ENCODE data around the gene PLXNA4.

The PLXNA4 gene

GRCh38 chr7:132575982-132576720, at the start of gene PLXNA4:
PLXNA4 (minus strand) TSS chr7:132576470; CDS start chr7:132508693, 67,777 bp downstream.
- DNase-seq (ENCODE audit: extremely low read depth, low read depth): no peak
- TF ChIP-seq, protein P1, sequence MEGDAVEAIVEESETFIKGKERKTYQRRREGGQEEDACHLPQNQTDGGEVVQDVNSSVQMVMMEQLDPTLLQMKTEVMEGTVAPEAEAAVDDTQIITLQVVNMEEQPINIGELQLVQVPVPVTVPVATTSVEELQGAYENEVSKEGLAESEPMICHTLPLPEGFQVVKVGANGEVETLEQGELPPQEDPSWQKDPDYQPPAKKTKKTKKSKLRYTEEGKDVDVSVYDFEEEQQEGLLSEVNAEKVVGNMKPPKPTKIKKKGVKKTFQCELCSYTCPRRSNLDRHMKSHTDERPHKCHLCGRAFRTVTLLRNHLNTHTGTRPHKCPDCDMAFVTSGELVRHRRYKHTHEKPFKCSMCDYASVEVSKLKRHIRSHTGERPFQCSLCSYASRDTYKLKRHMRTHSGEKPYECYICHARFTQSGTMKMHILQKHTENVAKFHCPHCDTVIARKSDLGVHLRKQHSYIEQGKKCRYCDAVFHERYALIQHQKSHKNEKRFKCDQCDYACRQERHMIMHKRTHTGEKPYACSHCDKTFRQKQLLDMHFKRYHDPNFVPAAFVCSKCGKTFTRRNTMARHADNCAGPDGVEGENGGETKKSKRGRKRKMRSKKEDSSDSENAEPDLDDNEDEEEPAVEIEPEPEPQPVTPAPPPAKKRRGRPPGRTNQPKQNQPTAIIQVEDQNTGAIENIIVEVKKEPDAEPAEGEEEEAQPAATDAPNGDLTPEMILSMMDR (IDR thresholded peaks at IDR 0.05; ENCODE audit: low read depth, low read length): no peak

DNA sequence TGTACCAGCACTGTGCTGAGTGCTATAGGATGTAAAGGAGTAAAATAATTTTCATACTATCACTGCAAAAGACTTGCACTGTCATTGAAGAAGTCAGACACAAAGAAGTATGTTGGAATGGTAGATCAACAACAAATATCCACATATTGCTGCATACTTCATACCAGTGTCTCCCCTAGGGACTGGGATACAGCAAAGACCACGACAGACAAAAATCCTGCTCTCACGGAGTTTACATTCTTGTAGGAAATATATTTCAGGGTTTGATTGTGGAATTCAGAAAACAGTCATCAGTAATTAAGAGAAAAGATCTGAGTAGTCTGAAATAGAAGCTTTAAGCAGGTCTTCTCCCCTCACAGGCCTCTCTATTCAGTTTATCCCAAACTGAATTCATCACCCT, 49.4 kb upstream of the PLXNA4 start:
- no peak for DNase-seq (ENCODE audit: extremely low read depth, low read depth)
- TF ChIP-seq, protein P1 (IDR thresholded peaks at IDR 0.05; ENCODE audit: low read depth, low read length): no peak

DNA sequence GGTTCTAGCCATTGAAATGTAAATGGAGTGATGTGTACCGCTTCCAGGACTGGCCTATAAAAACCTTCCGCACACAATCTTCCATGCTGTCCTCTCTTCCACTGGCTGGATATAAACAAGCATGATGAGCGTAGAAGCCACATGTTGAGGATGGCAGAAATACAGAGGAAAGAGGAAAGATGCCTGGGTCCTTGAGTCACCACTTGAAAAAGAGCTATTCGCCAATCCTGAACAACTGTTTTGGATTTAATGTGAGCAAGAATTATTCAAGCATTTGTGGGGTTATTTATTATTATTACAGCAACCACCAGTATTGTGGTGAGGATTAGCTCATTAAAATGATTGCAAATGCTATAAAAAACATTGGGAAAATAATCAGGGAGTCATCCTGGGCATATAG, 45.8 kb upstream of the PLXNA4 start:
- TF ChIP-seq, protein P1 (IDR thresholded peaks at IDR 0.05; ENCODE audit: low read depth, low read length): no peak
- DNase-seq (ENCODE audit: extremely low read depth, low read depth): no peak

DNA sequence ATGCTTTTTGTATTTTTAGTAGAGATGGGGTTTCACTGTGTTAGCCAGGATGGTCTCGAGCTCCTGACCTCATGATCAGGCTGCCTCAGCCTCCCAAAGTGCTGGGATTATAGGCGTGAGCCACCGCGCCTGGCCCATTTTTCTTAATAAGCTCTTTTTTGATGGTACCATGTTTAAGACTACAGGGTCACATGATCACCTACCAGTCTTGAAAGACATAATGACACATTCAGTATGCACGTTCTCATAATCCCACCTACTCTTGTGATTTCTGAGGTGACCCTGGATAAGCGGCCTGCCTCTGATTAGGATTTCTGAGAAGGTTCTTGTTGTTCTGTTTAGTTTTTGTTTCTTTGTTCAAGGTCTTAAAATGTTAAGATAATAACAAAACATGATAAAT, 43.7 kb upstream of the PLXNA4 start:
- no peak for DNase-seq (ENCODE audit: extremely low read depth, low read depth)

DNA sequence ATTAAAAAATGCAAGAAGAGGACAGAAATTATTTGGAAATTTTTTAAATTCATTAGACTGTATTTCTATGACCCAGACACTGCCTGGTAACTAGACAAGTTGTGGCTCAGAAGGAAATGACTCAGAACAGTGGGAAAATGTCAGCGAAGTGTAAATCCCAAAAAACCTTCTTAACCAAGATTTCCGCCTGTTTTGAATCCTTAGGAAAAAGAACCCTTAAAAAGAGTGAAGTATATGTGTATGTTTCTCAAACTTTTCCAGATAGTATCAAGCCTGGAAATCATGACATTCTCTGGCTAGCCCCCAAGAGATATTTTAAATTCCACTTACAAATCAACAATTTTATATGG, 42.7 kb upstream of the PLXNA4 start:
- TF ChIP-seq, protein P1 (IDR thresholded peaks at IDR 0.05; ENCODE audit: low read depth, low read length): no peak
- DNase-seq (ENCODE audit: extremely low read depth, low read depth): no peak

More for the DNA sequence above, 43.7 kb upstream of the PLXNA4 start:
- TF ChIP-seq, protein P1 (IDR thresholded peaks at IDR 0.05; ENCODE audit: low read depth, low read length): no peak

DNA sequence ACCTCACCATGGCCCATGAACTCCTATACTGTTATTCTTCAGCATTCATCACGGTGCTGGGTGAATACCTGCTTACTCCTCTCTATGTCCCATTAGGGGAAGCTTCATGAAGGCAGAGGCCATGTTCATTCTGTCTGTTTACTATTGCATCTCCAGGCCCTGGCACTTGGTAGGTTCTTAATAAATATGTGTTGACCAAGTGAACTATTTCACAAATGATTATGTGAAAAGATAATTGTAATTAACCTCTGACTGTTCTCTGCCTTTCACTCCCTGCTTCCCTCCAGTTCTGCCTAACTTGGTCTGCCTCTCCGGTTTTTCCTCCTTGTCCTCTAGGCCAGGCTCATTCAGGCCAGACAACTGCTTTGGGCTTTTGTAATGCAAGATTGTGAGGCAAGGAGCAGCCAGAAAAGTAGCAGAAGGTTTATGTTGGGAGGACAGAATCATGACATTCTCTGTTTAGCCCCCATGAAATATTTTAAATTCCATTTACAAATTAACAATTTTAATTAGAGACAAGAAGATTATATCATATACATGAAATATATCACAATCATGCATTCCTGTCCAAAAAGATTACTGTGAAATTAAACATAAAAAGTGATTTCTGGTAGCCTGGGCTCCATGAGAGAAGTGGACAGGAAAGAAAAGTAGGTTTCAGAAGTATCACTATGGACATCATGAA, 42.1 kb upstream of the PLXNA4 start:
- TF ChIP-seq, protein P1 (IDR thresholded peaks at IDR 0.05; ENCODE audit: low read depth, low read length): no peak

More for the DNA sequence above, 42.1 kb upstream of the PLXNA4 start:
- DNase-seq (ENCODE audit: extremely low read depth, low read depth): no peak
